IPS-NIHi7 (cell line): ENCODE results near the gene ATP2A3.
A peak's percentile ranks its signal among the peaks of the same experiment; 100 is the strongest.

Source experiments
- DNase-seq: peaks from one replicate; pipeline ENCODE4 v3.0.0; 2012; ENCODE audit warnings: mixed read lengths; ENCODE audit errors: extremely low spot score

The ATP2A3 gene

DNA sequence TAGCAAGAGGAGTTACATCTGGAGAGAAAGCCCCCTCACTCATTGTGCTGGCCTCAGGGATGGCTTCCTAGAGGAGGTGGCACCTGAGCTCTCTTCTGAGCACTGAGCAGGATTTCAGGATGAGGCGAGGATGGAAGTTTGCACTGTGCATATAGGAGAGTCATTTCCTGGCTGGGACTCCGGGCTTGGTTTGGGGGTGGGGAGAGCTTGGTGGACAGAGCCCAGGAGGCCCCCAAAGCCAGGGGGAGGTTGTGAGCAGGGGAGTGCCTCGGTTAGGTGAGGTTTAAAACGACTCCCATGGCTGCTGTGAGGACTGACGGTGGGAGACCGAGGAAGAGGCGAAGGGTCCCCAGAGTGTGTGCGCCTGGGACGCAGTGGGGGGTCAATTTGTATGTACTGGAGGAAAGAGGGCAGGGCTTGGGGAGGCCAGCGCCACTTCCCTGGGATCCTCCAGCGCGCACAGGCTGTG, 72.6 kb downstream of the ATP2A3 start:
- peak; percentile 43 for DNase-seq

- DNase-seq, result no peak
Measured at GRCh38 chr17:3890878-3891219, 73.4 kb downstream of the ATP2A3 start.

DNA sequence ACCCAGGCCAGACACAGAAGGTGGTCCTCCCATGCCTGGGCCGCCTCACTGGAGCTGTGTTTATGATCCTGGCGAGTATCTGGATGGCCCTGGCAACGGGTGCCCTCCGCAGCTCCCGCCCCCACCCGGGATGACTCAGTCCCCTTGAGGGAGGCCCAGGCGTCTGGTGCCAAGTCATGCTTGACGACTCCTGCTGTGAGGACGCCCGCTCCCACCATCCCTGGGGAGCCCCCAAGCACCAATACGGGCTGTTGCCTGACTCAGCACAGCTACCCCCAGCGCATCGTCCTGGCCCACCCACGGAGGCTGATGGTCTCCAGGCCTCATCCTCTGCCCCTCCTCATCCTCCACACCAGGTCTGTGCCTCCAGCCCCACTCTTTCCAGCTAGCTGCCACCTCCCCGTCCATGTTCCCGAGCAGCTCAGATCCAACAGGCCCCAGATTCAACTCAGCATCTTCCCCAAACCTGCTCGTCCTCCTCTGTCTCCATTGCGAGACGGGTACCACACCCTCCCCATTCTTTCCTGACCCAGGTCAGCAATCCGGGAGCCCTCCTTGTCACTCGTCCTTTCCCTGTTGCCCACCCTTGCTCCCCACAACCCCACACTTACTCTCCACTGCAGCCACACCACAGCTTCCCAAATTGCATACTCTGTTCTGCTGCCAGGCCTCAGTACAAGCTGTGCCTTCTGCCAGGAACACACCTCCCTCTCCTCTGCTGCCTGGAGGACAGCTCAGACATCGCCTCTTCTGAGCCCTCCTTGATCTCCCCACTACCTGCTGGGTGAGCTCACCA, 74.0 kb downstream of the ATP2A3 start:
- DNase-seq, result no peak

DNA sequence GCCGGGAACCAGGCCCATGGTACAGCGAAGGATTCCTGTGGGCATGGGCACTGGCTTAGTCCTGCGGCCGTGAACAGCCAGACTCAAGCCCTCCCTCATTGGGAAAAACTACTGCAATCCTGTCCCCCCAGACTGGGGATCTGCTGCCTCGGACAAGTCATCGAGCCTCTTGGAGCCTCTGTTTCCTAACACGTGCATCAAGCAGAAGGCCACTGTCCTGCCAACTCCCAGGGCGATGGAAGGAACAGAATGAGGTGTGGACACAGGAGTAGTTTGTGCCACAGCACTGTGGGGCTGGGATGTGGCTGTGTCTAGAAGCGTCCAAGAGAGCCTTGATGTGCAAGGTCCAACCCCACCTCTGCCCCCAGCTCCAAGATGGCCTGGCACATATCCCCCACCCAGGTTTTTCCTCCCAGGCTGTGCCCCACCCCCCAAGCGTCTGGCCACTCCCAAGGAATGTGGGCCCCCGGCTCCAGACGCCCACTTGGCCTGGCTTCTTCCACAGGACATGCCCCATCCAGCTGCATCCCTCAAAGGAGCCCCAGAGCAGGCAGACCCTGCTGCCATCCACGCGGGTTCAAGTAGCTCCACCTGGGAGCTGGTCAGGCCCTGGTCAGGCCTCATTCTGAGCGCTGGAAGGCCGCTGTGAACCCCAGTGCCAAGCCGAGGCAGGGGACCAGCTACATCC, 74.8 kb downstream of the ATP2A3 start:
- DNase-seq, result no peak

GRCh38 chr17:3888343-3889171, 75.7 kb downstream of the ATP2A3 start:
- peak; percentile 72 for DNase-seq

DNA sequence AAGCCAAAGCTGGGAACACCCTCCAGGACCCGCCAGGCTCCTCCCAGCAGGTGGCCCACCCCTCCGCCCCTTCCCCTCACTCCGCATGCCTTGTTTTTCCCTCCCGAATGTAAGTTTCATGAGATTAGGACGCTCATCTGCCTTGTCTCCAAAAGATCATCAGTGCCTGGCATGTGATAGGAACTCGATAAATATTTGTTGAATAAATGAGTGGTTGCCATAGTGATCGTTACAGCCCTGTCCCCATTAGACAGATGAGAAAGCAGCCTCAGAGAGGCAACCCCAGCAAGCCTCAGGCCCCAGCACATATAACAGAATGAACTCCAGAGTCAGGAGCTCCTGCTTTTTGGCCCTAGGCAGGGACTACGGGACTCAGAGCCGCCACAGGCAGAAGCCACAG, 76.4 kb downstream of the ATP2A3 start:
- DNase-seq, result no peak

GRCh38 chr17:3887394-3887793, 76.8 kb downstream of the ATP2A3 start:
- no peak for DNase-seq

- no peak for DNase-seq
Measured at GRCh38 chr17:3886776-3887175, 77.5 kb downstream of the ATP2A3 start.

- DNase-seq, result peak; percentile 58
Measured at GRCh38 chr17:3885970-3886369, 78.3 kb downstream of the ATP2A3 start.

DNA sequence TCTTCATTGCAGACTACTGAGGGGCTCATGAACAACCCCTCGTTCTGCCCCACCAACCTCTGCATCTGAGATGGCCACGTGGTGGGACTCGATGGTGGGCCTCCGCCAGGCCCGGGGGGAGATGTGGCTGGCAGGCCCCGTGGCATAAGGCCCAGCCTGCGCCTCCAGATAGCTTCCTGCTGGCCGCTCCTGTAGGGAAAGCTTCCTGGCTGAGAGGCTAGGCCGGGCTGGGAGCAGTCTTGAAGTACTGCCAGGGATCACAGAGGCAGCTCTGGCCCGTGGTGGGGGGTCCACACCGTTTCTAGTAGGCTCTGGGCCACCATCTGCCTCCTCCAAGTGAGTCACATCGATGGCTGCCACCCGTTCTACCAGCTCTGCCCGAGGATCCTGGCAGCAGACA, 79.0 kb downstream of the ATP2A3 start:
- DNase-seq, result no peak

- DNase-seq, result no peak
Measured at GRCh38 chr17:3884188-3884587, 80.0 kb downstream of the ATP2A3 start.

DNA sequence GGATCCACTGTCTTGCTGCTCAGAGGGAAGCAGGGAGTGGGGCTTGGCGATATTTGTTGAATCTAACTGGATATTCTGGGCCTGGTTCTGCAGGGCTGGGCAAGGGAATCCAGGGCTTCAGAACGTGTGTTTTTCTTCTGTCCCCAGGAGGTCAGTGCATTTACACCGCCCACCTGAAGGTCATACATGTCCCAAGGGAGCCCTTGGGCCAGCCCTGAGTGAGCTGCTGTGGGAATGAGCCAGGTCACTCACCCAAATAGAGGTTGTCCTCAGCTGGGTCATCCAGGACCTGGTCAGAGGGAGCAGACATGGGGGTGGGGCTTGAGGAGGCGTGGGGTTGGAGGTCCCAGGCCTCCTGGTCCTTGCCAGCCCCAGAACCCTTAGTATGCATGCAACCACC, 82.0 kb downstream of the ATP2A3 start:
- DNase-seq, result no peak

DNA sequence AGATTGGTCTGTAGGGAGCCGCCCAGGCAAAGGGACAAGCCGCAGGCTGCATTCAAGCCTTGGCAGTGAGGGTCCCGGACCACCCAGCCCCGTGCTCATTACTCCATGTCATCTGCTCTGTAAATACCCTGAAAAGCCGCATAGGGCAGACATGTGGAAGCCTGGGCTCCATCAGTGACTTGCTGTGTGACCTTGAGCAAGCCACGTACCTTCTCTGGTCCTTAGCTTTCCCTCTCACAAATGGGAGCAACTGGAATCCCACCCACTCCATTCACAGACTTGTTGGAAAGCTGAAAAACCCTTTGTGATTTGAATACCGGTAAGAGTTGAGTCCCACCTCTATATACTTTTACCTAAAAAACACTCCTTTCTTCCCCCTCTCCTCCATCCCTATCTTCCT, 83.3 kb downstream of the ATP2A3 start:
- no peak for DNase-seq

DNA sequence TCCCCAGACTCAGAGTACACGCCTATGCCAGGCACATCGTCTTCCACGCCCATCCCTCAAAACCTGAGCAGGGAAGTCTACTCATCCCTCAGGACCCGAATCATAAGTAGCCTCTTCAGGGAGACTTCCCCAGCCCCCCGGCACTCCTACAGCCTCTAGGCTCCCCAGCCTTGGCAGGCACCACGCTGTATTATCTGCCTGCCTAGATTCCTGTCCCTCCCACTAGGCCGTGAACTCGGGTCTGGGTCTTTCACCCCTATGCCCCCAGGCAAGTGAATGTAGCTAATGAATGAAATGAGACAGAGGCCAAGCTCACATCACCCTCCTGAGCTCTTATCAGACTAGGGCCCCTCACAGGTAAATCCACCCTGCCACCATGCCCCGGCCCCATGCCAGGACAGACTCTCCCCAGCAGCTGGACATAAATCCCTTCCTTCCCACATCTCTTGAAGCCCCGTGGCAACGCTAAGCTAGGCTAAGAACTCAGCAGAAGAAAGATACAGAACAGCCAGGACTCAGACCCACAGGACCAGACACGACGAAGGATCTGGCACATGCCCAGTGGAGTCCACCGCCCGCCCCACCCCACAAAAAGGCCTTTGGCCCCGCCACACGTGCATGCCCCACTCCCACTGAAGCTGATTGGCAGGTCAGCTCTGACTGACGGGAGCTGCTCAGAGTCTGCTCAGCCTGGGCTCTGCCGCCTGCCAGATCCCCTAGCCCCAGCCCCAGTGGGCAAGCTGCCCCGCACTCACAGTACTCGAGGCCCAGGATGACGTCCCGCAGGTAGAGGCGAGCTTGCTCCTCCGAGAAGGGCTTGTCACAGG, 84.4 kb downstream of the ATP2A3 start:
- no peak for DNase-seq

DNA sequence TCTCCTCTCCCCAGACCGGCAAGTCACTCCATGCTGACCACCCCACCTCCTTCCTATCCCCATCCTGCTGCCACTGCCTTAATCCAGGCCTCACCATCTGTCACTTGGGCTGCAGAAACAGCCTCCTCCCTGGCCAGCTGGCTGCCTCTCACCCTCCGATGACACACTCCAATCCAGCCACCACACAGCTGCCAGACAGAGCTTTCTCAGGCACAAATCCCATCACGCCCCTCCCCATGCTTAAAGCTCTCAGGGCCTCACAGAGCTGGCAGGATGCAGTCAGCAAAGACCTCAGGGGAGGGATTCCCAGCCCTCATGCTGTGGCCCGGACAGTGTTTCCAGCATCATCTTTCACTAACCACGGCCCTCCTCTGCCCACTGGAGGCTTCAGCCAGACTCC, 85.1 kb downstream of the ATP2A3 start:
- DNase-seq, result no peak

GRCh38 chr17:3877220-3877619, 87.0 kb downstream of the ATP2A3 start:
- no peak for DNase-seq

GRCh38 chr17:3875317-3875716, 88.9 kb downstream of the ATP2A3 start:
- no peak for DNase-seq
